C4-2B (cell line): Measurements from ENCODE around the gene WNT5B.

Experiments
- ZFX ChIP-seq: fragments of 450-650 bp; IDR thresholded peaks from 2 replicates; pipeline ENCODE4 v1.6.1; 2017
- TF ChIP-seq, protein P1 (sequence below): fragments of 450-650 bp; conservative IDR thresholded peaks from 2 replicates; pipeline ENCODE4 v1.5.1; 2017; ENCODE audit warnings: mild to moderate bottlenecking

DNA sequence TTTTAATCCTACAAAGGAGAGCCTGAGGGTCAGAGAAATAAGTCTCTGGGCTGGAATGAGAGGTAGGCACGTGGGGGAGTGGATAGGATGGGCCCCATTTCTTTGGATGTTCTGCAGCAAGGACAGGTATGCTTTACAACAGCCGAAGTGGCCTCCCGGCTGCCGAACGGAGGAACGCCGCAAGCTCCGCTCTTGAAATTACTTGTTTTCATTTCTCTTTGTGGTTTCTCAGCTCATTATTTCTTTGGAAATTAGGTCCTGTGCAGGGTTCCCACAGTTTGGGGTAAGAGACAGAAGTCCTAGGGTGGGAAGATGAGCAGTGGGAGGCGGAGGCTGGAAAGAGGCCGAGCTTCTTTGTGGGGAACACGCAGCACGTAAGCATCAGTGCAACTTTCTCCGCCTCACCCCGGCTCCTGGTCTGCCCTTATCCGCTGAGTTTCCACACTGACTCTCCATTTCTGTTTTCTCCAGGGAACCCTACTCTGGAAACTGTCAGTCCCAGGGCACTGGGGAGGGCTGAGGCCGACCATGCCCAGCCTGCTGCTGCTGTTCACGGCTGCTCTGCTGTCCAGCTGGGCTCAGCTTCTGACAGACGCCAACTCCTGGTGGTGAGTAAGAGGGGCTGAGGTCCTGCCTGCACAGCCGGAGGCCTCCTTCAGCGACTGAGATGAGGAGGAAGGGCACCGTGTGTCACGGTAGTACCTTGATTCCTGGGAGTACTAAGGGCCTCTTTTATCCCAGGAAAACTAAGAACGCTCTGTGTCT lies 2.0 kb downstream of the WNT5B start:
- TF ChIP-seq, protein P1, sequence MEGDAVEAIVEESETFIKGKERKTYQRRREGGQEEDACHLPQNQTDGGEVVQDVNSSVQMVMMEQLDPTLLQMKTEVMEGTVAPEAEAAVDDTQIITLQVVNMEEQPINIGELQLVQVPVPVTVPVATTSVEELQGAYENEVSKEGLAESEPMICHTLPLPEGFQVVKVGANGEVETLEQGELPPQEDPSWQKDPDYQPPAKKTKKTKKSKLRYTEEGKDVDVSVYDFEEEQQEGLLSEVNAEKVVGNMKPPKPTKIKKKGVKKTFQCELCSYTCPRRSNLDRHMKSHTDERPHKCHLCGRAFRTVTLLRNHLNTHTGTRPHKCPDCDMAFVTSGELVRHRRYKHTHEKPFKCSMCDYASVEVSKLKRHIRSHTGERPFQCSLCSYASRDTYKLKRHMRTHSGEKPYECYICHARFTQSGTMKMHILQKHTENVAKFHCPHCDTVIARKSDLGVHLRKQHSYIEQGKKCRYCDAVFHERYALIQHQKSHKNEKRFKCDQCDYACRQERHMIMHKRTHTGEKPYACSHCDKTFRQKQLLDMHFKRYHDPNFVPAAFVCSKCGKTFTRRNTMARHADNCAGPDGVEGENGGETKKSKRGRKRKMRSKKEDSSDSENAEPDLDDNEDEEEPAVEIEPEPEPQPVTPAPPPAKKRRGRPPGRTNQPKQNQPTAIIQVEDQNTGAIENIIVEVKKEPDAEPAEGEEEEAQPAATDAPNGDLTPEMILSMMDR, result no peak
- TF ChIP-seq ZFX, result no peak
